GM03348 (cell line): ENCODE data around the gene MLH1.

ENCODE experiments used
- DNase-seq: peaks from one replicate; pipeline ENCODE4 v3.0.0; 2012; ENCODE audit warnings: low spot score

Gene MLH1

GRCh38 chr3:36981006-36981405, 12.3 kb upstream of the MLH1 start:
- DNase-seq: no peak

GRCh38 chr3:36988356-36988755, 5.0 kb upstream of the MLH1 start:
- no peak for DNase-seq

- no peak for DNase-seq
These were observed 4.3 kb upstream of the MLH1 start for GRCh38 chr3:36989005-36989404.

GRCh38 chr3:36989568-36989967, 3.8 kb upstream of the MLH1 start:
- no peak for DNase-seq

- DNase-seq: no peak
These were observed 2.2 kb upstream of the MLH1 start for GRCh38 chr3:36991147-36991546.

- DNase-seq: peak; percentile 22
These were observed 1.2 kb upstream of the MLH1 start for GRCh38 chr3:36991923-36992805.

- peak; percentile 98 for DNase-seq
These were observed 452 bp upstream of the MLH1 start, which contains the start of gene EPM2AIP1 for GRCh38 chr3:36992806-36993325. Gene EPM2AIP1, minus strand, starts transcription at chr3:36993131. Its CDS starts 54 bp downstream, at chr3:36993077.

GRCh38 chr3:37014620-37015019, 21.3 kb downstream of the MLH1 start:
- no peak for DNase-seq

- DNase-seq: no peak
These were observed 22.3 kb downstream of the MLH1 start for GRCh38 chr3:37015642-37016041.

GRCh38 chr3:37016903-37017302, 23.6 kb downstream of the MLH1 start:
- DNase-seq: no peak

GRCh38 chr3:37017683-37018082, 24.4 kb downstream of the MLH1 start:
- no peak for DNase-seq

- DNase-seq: peak; percentile 16
These were observed 30.8 kb downstream of the MLH1 start for GRCh38 chr3:37024092-37024491.

GRCh38 chr3:37024820-37025405, 31.6 kb downstream of the MLH1 start:
- no peak for DNase-seq

- no peak for DNase-seq
These were observed 32.4 kb downstream of the MLH1 start for GRCh38 chr3:37025561-37026335.

GRCh38 chr3:37026851-37027250, 33.5 kb downstream of the MLH1 start:
- no peak for DNase-seq

- no peak for DNase-seq
These were observed 35.0 kb downstream of the MLH1 start for GRCh38 chr3:37028329-37028728.

GRCh38 chr3:37029111-37029510, 35.8 kb downstream of the MLH1 start:
- DNase-seq: no peak

GRCh38 chr3:37029516-37030163, 36.3 kb downstream of the MLH1 start:
- no peak for DNase-seq

- DNase-seq: no peak
These were observed 37.3 kb downstream of the MLH1 start for GRCh38 chr3:37030588-37030987.

- peak; percentile 25 for DNase-seq
These were observed 37.9 kb downstream of the MLH1 start for GRCh38 chr3:37031096-37031682.

- DNase-seq: no peak
These were observed 39.6 kb downstream of the MLH1 start for GRCh38 chr3:37032961-37033360.

GRCh38 chr3:37037352-37037751, 44.0 kb downstream of the MLH1 start:
- DNase-seq: no peak
